ENCODE data around the gene MYH14. TPM values are rescaled to one million over a fixed set of nuclear protein-coding genes. Genes with fewer than 3 reads are reported as not detected.

MYH14 gene
- polyA plus RNA-seq, 1 of the 3 experiments (the other 2 are of a cell fraction) = 0.02 TPM

- no peak for TF ChIP-seq FOXJ3 (CRISPR knock-in tag; IDR thresholded peaks at IDR 0.05)
- DNase-seq = peak; percentile 47
- WGBS (ENCODE audit: low lambda C conversion rate) = 32% methylated on average over 17 of the region's 20 CpGs
- H3K36me3 ChIP-seq (replicated peaks in 1 of 2; ENCODE audit: control insufficient read depth in 1 of 2, insufficient read depth in 2 of 2, low read length in 1 of 2) = no peaks in the 10 kb centered on the region
- H3K79me2 ChIP-seq (ENCODE audit: insufficient read depth) = no peaks in the 10 kb centered on the region
- peaks cover 0 to 2% of the 10 kb centered on the region in 2 experiments; a peak in 1 of 4 replicates for H3K4me1 ChIP-seq (ENCODE audit: control insufficient read depth in 1 of 2, insufficient read depth in 2 of 2, low read depth in 1 of 2, low read length in 1 of 2)
- H3K4me2 ChIP-seq = no peak overlapping the region
- H4K20me1 ChIP-seq (ENCODE audit: insufficient read depth) = no peaks in the 10 kb centered on the region
- CTCF ChIA-PET = no interaction called here
- no peaks in the 10 kb centered on the region for H3K9me2 ChIP-seq
- peaks cover 51% of the 10 kb centered on the region for H3K27me3 ChIP-seq (ENCODE audit: insufficient read depth)
- POLR2A ChIA-PET = no interaction called here
- H3F3A ChIP-seq (replicated peaks; ENCODE audit: insufficient read depth) = peaks cover 4% of the 10 kb centered on the region
- H3K9ac ChIP-seq = no peak overlapping the region
- H3K9me3 ChIP-seq = no peaks in the 10 kb centered on the region
- H2AFZ ChIP-seq (ENCODE audit: low read depth) = no peak overlapping the region
- H3K27ac ChIP-seq (ENCODE audit: low read depth in 2 of 2, low read length in 1 of 2) = no peak overlapping the region; a peak in 1 of 4 replicates
- H3K4me3 ChIP-seq (ENCODE audit: low read depth in 2 of 2, low read length in 1 of 2) = peak overlapping the region in 1 of 2 experiments; percentile 15; a peak in 1 of 4 replicates
These were observed 110.6 kb downstream of the MYH14 start for GRCh38 chr19:50313812-50314536.

- Histone ChIP-seq H3K27ac (ENCODE audit: low read depth in 2 of 2, low read length in 1 of 2) (peak overlapping the region in 1 of 2 experiments; percentile 25; a peak in 1 of 4 replicates), H3K9ac (no peak overlapping the region), H3K9me2 (no peaks in the 10 kb centered on the region), H3F3A (replicated peaks; ENCODE audit: insufficient read depth) (peaks cover 4% of the 10 kb centered on the region), H3K27me3 (ENCODE audit: insufficient read depth) (peaks cover 42% of the 10 kb centered on the region), H3K9me3 (no peaks in the 10 kb centered on the region), H3K79me2 (ENCODE audit: insufficient read depth) (no peaks in the 10 kb centered on the region), H2AFZ (ENCODE audit: low read depth) (no peak overlapping the region), H4K20me1 (ENCODE audit: insufficient read depth) (no peaks in the 10 kb centered on the region), H3K36me3 (replicated peaks in 1 of 2; ENCODE audit: control insufficient read depth in 1 of 2, insufficient read depth in 2 of 2, low read length in 1 of 2) (no peaks in the 10 kb centered on the region), H3K4me3 (ENCODE audit: low read depth in 2 of 2, low read length in 1 of 2) (peak overlapping the region in 1 of 2 experiments; percentile 38; a peak in 1 of 4 replicates), H3K4me1 (ENCODE audit: control insufficient read depth in 1 of 2, insufficient read depth in 2 of 2, low read depth in 1 of 2, low read length in 1 of 2) (peaks cover 0 to 2% of the 10 kb centered on the region in 2 experiments; a peak in 1 of 4 replicates), H3K4me2 (no peak overlapping the region; the same call in 1 of the 2 replicates)
- TF ChIP-seq CHD2 (IDR thresholded peaks at IDR 0.05; ENCODE audit: low read length, partially characterized antibody) = peak; percentile 6
- no peak for TF ChIP-seq FOXJ3 (CRISPR knock-in tag; IDR thresholded peaks at IDR 0.05)
- ChIA-PET POLR2A (interaction anchor here (0.6 to 1.9 kb wide), 5 partner anchors 10 to 381 kb away, joined by 3 to 13 read pairs (median 9); partner anchors contain the start of gene KCNC3), CTCF (interaction anchor here (1.1 to 2.5 kb wide), 5 partner anchors 11 to 62 kb away, joined by 3 to 15 read pairs (median 4); partner anchors contain the start of gene KCNC3)
- WGBS (ENCODE audit: low lambda C conversion rate) = 2% methylated on average over 38 of the region's 40 CpGs
- peak; percentile 68 for DNase-seq
These were observed 111.6 kb downstream of the MYH14 start for GRCh38 chr19:50314724-50315708.

- WGBS (ENCODE audit: low lambda C conversion rate) = 1% methylated on average over 17 of the region's 18 CpGs
- no peaks in the 10 kb centered on the region for H3K36me3 ChIP-seq (replicated peaks in 1 of 2; ENCODE audit: control insufficient read depth in 1 of 2, insufficient read depth in 2 of 2, low read length in 1 of 2)
- TF ChIP-seq CTCF (IDR thresholded peaks at IDR 0.05) (peak; percentile 24; the same call in 1 of the 2 replicates), MEF2A (IDR thresholded peaks at IDR 0.05; ENCODE audit: borderline replicate concordance, low read depth) (no peak), MXI1 (IDR thresholded peaks at IDR 0.05; ENCODE audit: low read depth, low read length) (no peak), ZBTB33 (IDR thresholded peaks at IDR 0.05; ENCODE audit: borderline replicate concordance, low read depth) (peak; percentile 74; the same call in 1 of the 2 replicates), CHD2 (IDR thresholded peaks at IDR 0.05; ENCODE audit: low read length, partially characterized antibody) (peak; percentile 98)
- no peaks in the 10 kb centered on the region for H3K9me2 ChIP-seq
- DNase-seq = peak; percentile 84
- H3K27ac ChIP-seq (ENCODE audit: low read depth in 2 of 2, low read length in 1 of 2) = peak overlapping the region in 1 of 2 experiments; percentile 77; a peak in 2 of 4 replicates
- peaks cover 33% of the 10 kb centered on the region for H3K27me3 ChIP-seq (ENCODE audit: insufficient read depth)
- H3K9ac ChIP-seq = no peak overlapping the region; the same call in 1 of the 2 replicates
- peaks cover 0 to 2% of the 10 kb centered on the region in 2 experiments; a peak in 1 of 4 replicates for H3K4me1 ChIP-seq (ENCODE audit: control insufficient read depth in 1 of 2, insufficient read depth in 2 of 2, low read depth in 1 of 2, low read length in 1 of 2)
- ChIA-PET CTCF (interaction anchor here (0.6 to 2.5 kb wide), 6 partner anchors 10 to 148 kb away, joined by 3 to 15 read pairs (median 4); partner anchors contain the start of gene KCNC3), POLR2A (interaction anchor here (0.6 to 1.9 kb wide), 7 partner anchors 10 to 380 kb away, joined by 3 to 13 read pairs (median 5); partner anchors contain the start of gene KCNC3)
- H4K20me1 ChIP-seq (ENCODE audit: insufficient read depth) = no peaks in the 10 kb centered on the region
- peak overlapping the region; percentile 38 to 44 for H3K4me3 ChIP-seq (ENCODE audit: low read depth in 2 of 2, low read length in 1 of 2)
- no peaks in the 10 kb centered on the region for H3K9me3 ChIP-seq
- peak overlapping the region; percentile 57 for H3K4me2 ChIP-seq
- H3K79me2 ChIP-seq (ENCODE audit: insufficient read depth) = no peaks in the 10 kb centered on the region
- H2AFZ ChIP-seq (ENCODE audit: low read depth) = peak overlapping the region; percentile 63
- H3F3A ChIP-seq (replicated peaks; ENCODE audit: insufficient read depth) = peaks cover 4% of the 10 kb centered on the region
These were observed 112.5 kb downstream of the MYH14 start for GRCh38 chr19:50315773-50316448.

Data from SK-N-SH (cell line).